ENCODE data around the gene NRP1.
A peak's percentile ranks its signal among the peaks of the same experiment; 100 is the strongest.

NRP1 gene

GRCh38 chr10:33335551-33335800 is 1.0 kb upstream of the NRP1 start:
- peaks cover 12% of the 10 kb centered on the region for H3K27me3 ChIP-seq (replicated peaks; ENCODE audit: insufficient read depth, low read length)
- H3F3A ChIP-seq (ENCODE audit: insufficient read depth, low read length), result no peaks in the 10 kb centered on the region
- no peak overlapping the region for H3K9ac ChIP-seq (ENCODE audit: low read length)

GRCh38 chr10:33334805-33335550 is 511 bp upstream of the NRP1 start:
- Histone ChIP-seq H3K9me2 (replicated peaks; ENCODE audit: insufficient read depth, low read length) (no peaks in the 10 kb centered on the region), H4K20me1 (ENCODE audit: insufficient read depth, low read length) (no peaks in the 10 kb centered on the region), H3K36me3 (replicated peaks; ENCODE audit: insufficient read depth, low read length) (no peaks in the 10 kb centered on the region), H3K79me2 (ENCODE audit: low read length) (no peaks in the 10 kb centered on the region), H3K27me3 (replicated peaks; ENCODE audit: insufficient read depth, low read length) (peaks cover 12% of the 10 kb centered on the region), H3K9ac (ENCODE audit: low read length) (no peak overlapping the region), H3K4me3 (ENCODE audit: low read length) (peak overlapping the region; percentile 76), H3K4me2 (ENCODE audit: low read depth, low read length) (peak overlapping the region; percentile 97), H3K27ac (ENCODE audit: low read length) (no peak overlapping the region), H3K4me1 (ENCODE audit: low read length) (no peaks in the 10 kb centered on the region), H3K9me3 (replicated peaks; ENCODE audit: insufficient read depth, low read length) (no peaks in the 10 kb centered on the region), H2AFZ (ENCODE audit: low read length) (peak overlapping the region; percentile 87), H3F3A (ENCODE audit: insufficient read depth, low read length) (no peaks in the 10 kb centered on the region)
- peak; percentile 54 for DNase-seq
- TF ChIP-seq EZH2phosphoT487 (IDR thresholded peaks at IDR 0.05; ENCODE audit: low read length), result no peak
- TF ChIP-seq, protein P1, sequence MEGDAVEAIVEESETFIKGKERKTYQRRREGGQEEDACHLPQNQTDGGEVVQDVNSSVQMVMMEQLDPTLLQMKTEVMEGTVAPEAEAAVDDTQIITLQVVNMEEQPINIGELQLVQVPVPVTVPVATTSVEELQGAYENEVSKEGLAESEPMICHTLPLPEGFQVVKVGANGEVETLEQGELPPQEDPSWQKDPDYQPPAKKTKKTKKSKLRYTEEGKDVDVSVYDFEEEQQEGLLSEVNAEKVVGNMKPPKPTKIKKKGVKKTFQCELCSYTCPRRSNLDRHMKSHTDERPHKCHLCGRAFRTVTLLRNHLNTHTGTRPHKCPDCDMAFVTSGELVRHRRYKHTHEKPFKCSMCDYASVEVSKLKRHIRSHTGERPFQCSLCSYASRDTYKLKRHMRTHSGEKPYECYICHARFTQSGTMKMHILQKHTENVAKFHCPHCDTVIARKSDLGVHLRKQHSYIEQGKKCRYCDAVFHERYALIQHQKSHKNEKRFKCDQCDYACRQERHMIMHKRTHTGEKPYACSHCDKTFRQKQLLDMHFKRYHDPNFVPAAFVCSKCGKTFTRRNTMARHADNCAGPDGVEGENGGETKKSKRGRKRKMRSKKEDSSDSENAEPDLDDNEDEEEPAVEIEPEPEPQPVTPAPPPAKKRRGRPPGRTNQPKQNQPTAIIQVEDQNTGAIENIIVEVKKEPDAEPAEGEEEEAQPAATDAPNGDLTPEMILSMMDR (IDR thresholded peaks at IDR 0.05; ENCODE audit: low read length), result peak; percentile 36
- no peak for TF ChIP-seq EZH2 (optimal IDR thresholded peaks at IDR 0.05; ENCODE audit: low read depth, low read length)

More at GRCh38 chr10:33335551-33335800, 1.0 kb upstream of the NRP1 start:
- Histone ChIP-seq H3K27ac (ENCODE audit: low read length) (no peak overlapping the region), H3K79me2 (ENCODE audit: low read length) (no peaks in the 10 kb centered on the region), H3K4me3 (ENCODE audit: low read length) (peak overlapping the region; percentile 76), H3K9me3 (replicated peaks; ENCODE audit: insufficient read depth, low read length) (no peaks in the 10 kb centered on the region), H3K4me1 (ENCODE audit: low read length) (no peaks in the 10 kb centered on the region), H2AFZ (ENCODE audit: low read length) (peak overlapping the region; percentile 87), H3K9me2 (replicated peaks; ENCODE audit: insufficient read depth, low read length) (no peaks in the 10 kb centered on the region), H4K20me1 (ENCODE audit: insufficient read depth, low read length) (no peaks in the 10 kb centered on the region), H3K36me3 (replicated peaks; ENCODE audit: insufficient read depth, low read length) (no peaks in the 10 kb centered on the region), H3K4me2 (ENCODE audit: low read depth, low read length) (peak overlapping the region; percentile 97)
- DNase-seq, result no peak
- TF ChIP-seq EZH2phosphoT487 (IDR thresholded peaks at IDR 0.05; ENCODE audit: low read length) (no peak), EZH2 (optimal IDR thresholded peaks at IDR 0.05; ENCODE audit: low read depth, low read length) (no peak)
- TF ChIP-seq, protein P1 (IDR thresholded peaks at IDR 0.05; ENCODE audit: low read length), result no peak

- Histone ChIP-seq H3K9me3 (replicated peaks; ENCODE audit: insufficient read depth, low read length) (no peaks in the 10 kb centered on the region), H3K9ac (ENCODE audit: low read length) (peak overlapping the region; percentile 39; the same call in 1 of the 2 replicates), H3K4me2 (ENCODE audit: low read depth, low read length) (peak overlapping the region; percentile 97), H3K4me3 (ENCODE audit: low read length) (peak overlapping the region; percentile 76; the same call in 1 of the 2 replicates), H3K36me3 (replicated peaks; ENCODE audit: insufficient read depth, low read length) (no peaks in the 10 kb centered on the region), H3K9me2 (replicated peaks; ENCODE audit: insufficient read depth, low read length) (no peaks in the 10 kb centered on the region), H3K27ac (ENCODE audit: low read length) (no peak overlapping the region), H3K4me1 (ENCODE audit: low read length) (no peaks in the 10 kb centered on the region), H4K20me1 (ENCODE audit: insufficient read depth, low read length) (no peaks in the 10 kb centered on the region), H3K79me2 (ENCODE audit: low read length) (no peaks in the 10 kb centered on the region), H2AFZ (ENCODE audit: low read length) (peak overlapping the region; percentile 81), H3K27me3 (replicated peaks; ENCODE audit: insufficient read depth, low read length) (peaks cover 12% of the 10 kb centered on the region), H3F3A (ENCODE audit: insufficient read depth, low read length) (no peaks in the 10 kb centered on the region)
- TF ChIP-seq, protein P1 (IDR thresholded peaks at IDR 0.05; ENCODE audit: low read length), result no peak
- TF ChIP-seq EZH2 (optimal IDR thresholded peaks at IDR 0.05; ENCODE audit: low read depth, low read length) (no peak), EZH2phosphoT487 (IDR thresholded peaks at IDR 0.05; ENCODE audit: low read length) (no peak)
- DNase-seq, result no peak
These were observed 986 bp downstream of the NRP1 start for GRCh38 chr10:33333260-33334101.
